ENCODE results near the gene SEMA4A. TPM values are rescaled to one million over a fixed set of nuclear protein-coding genes. Genes with fewer than 3 reads are reported as not detected.

The SEMA4A gene
- polyA plus RNA-seq, 1 of the 3 experiments (the other 2 are of a cell fraction): 1.3 TPM

GRCh38 chr1:156138458-156138867 is 14.9 kb upstream of the SEMA4A start:
- Histone ChIP-seq H4K20me1 (ENCODE audit: insufficient read depth) (peaks cover 88% of the 10 kb centered on the region), H3K9me3 (no peaks in the 10 kb centered on the region), H3K9me2 (no peaks in the 10 kb centered on the region), H3K36me3 (replicated peaks in 1 of 2; ENCODE audit: control insufficient read depth in 1 of 2, insufficient read depth in 2 of 2, low read length in 1 of 2) (peaks cover 69 to 74% of the 10 kb centered on the region in 2 experiments), H2AFZ (ENCODE audit: low read depth) (no peak overlapping the region), H3K27ac (ENCODE audit: low read depth in 2 of 2, low read length in 1 of 2) (peak overlapping the region in 1 of 2 experiments; percentile 24; a peak in 1 of 4 replicates), H3K79me2 (ENCODE audit: insufficient read depth) (peaks cover 26% of the 10 kb centered on the region), H3K27me3 (ENCODE audit: insufficient read depth) (no peaks in the 10 kb centered on the region), H3K4me1 (ENCODE audit: control insufficient read depth in 1 of 2, insufficient read depth in 2 of 2, low read depth in 1 of 2, low read length in 1 of 2) (no peaks in the 10 kb centered on the region), H3K4me2 (no peak overlapping the region), H3K4me3 (ENCODE audit: low read depth in 2 of 2, low read length in 1 of 2) (no peak overlapping the region), H3F3A (replicated peaks; ENCODE audit: insufficient read depth) (peaks cover 90% of the 10 kb centered on the region), H3K9ac (no peak overlapping the region)
- POLR2A ChIA-PET: no interaction called here
- DNase-seq: no peak
- no peak for TF ChIP-seq JUND (IDR thresholded peaks at IDR 0.05)
- 97% methylated on average over 12 of the region's 22 CpGs for WGBS (ENCODE audit: low lambda C conversion rate)
- CTCF ChIA-PET: interaction anchor here (6.6 to 40.5 kb wide), 3 partner anchors 8 to 88 kb away, joined by 64 to 1559 read pairs (median 121); partner anchors contain the start of gene MEX3A

- Histone ChIP-seq H3F3A (replicated peaks; ENCODE audit: insufficient read depth) (peaks cover 91% of the 10 kb centered on the region), H3K79me2 (ENCODE audit: insufficient read depth) (peaks cover 5% of the 10 kb centered on the region; the same call in 1 of the 2 replicates), H3K27me3 (ENCODE audit: insufficient read depth) (no peaks in the 10 kb centered on the region), H3K27ac (ENCODE audit: low read depth in 2 of 2, low read length in 1 of 2) (peak overlapping the region in 1 of 2 experiments; percentile 54; a peak in 2 of 4 replicates), H2AFZ (ENCODE audit: low read depth) (no peak overlapping the region), H3K36me3 (replicated peaks in 1 of 2; ENCODE audit: control insufficient read depth in 1 of 2, insufficient read depth in 2 of 2, low read length in 1 of 2) (peaks cover 43 to 47% of the 10 kb centered on the region in 2 experiments), H3K4me2 (no peak overlapping the region), H3K9me3 (no peaks in the 10 kb centered on the region), H3K9ac (no peak overlapping the region), H3K9me2 (no peaks in the 10 kb centered on the region), H3K4me3 (ENCODE audit: low read depth in 2 of 2, low read length in 1 of 2) (no peak overlapping the region), H3K4me1 (ENCODE audit: control insufficient read depth in 1 of 2, insufficient read depth in 2 of 2, low read depth in 1 of 2, low read length in 1 of 2) (peaks cover 2 to 5% of the 10 kb centered on the region in 2 experiments), H4K20me1 (ENCODE audit: insufficient read depth) (peaks cover 75% of the 10 kb centered on the region)
- ChIA-PET CTCF (interaction anchor here (0.6 to 40.5 kb wide), 33 partner anchors 9 to 719 kb away, joined by 3 to 1559 read pairs (median 3); partner anchors contain the start of genes MEX3A, PMF1, SEMA4A and SLC25A44), POLR2A (interaction anchor here (0.6 to 0.7 kb wide), 3 partner anchors 72 to 185 kb away, joined by 3 read pairs; no protein-coding TSS in a partner anchor)
- TF ChIP-seq RAD21 (IDR thresholded peaks at IDR 0.05; ENCODE audit: low read length): peak; percentile 70
- TF ChIP-seq, protein P1, sequence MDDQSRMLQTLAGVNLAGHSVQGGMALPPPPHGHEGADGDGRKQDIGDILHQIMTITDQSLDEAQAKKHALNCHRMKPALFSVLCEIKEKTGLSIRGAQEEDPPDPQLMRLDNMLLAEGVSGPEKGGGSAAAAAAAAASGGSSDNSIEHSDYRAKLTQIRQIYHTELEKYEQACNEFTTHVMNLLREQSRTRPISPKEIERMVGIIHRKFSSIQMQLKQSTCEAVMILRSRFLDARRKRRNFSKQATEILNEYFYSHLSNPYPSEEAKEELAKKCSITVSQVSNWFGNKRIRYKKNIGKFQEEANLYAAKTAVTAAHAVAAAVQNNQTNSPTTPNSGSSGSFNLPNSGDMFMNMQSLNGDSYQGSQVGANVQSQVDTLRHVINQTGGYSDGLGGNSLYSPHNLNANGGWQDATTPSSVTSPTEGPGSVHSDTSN (IDR thresholded peaks at IDR 0.05): 0 out of 2 replicates have a peak, but pooled peaks have one; percentile 0
- TF ChIP-seq CTCF (IDR thresholded peaks at IDR 0.05): peak; percentile 68
- TF ChIP-seq FOXJ3 (CRISPR knock-in tag; IDR thresholded peaks at IDR 0.05): no peak
- TF ChIP-seq SMC3 (IDR thresholded peaks at IDR 0.05; ENCODE audit: low read depth, low read length): peak; percentile 33; the same call in 1 of the 2 replicates
- peak; percentile 85 for DNase-seq
- WGBS (ENCODE audit: low lambda C conversion rate): 87% methylated on average over 16 of the region's 20 CpGs
Measured at GRCh38 chr1:156140879-156141707, 12.3 kb upstream of the SEMA4A start.
